ENCODE measurements around the gene CEP89. TPM values are rescaled to one million over a fixed set of nuclear protein-coding genes. Genes with fewer than 3 reads are reported as not detected.
A peak's percentile ranks its signal among the peaks of the same experiment; 100 is the strongest.
"Not testable (repeated sequence)": the region's sequence is repeated elsewhere in the genome, so short reads cannot be mapped to it uniquely, and the experiment has no call there.

Gene CEP89
- total RNA-seq, 1 experiment from 2014 or later: 39.9 TPM

DNA sequence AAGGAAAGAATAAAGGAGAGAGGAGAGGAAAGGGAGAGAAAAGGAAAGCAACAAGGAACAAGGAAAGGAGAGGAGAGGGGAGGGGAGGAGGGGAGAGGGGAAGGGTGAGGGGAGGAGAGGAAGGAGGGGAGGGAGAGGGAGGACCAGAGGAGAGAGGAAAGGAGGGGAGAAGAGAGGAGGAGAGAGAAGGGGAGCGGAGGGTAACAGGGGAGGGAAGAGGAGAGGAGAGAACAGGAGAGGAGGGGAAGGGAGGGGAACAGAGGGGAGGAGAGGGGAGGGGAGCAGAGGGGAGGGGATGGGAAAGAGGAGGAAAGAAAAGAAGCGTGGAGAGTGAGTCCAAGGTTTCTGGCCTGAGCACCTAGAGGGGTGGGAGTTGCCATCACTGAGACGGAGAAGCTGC lies 27.0 kb upstream of the CEP89 start:
- no TSS peak for BruUV-seq (replicated peaks)
- no peaks in the 10 kb centered on the region for H3K4me1 ChIP-seq (ENCODE audit: control insufficient read depth, insufficient read depth, low read length)
- TF ChIP-seq, protein P1, sequence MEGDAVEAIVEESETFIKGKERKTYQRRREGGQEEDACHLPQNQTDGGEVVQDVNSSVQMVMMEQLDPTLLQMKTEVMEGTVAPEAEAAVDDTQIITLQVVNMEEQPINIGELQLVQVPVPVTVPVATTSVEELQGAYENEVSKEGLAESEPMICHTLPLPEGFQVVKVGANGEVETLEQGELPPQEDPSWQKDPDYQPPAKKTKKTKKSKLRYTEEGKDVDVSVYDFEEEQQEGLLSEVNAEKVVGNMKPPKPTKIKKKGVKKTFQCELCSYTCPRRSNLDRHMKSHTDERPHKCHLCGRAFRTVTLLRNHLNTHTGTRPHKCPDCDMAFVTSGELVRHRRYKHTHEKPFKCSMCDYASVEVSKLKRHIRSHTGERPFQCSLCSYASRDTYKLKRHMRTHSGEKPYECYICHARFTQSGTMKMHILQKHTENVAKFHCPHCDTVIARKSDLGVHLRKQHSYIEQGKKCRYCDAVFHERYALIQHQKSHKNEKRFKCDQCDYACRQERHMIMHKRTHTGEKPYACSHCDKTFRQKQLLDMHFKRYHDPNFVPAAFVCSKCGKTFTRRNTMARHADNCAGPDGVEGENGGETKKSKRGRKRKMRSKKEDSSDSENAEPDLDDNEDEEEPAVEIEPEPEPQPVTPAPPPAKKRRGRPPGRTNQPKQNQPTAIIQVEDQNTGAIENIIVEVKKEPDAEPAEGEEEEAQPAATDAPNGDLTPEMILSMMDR (IDR thresholded peaks at IDR 0.05): no peak
- no peak for TF ChIP-seq TCF7L2 (IDR thresholded peaks at IDR 0.05; ENCODE audit: low read depth, low read length)
- no peak for TF ChIP-seq POLR2AphosphoS5 (IDR thresholded peaks at IDR 0.05; ENCODE audit: low read depth, low read length)
- TF ChIP-seq, protein P2, sequence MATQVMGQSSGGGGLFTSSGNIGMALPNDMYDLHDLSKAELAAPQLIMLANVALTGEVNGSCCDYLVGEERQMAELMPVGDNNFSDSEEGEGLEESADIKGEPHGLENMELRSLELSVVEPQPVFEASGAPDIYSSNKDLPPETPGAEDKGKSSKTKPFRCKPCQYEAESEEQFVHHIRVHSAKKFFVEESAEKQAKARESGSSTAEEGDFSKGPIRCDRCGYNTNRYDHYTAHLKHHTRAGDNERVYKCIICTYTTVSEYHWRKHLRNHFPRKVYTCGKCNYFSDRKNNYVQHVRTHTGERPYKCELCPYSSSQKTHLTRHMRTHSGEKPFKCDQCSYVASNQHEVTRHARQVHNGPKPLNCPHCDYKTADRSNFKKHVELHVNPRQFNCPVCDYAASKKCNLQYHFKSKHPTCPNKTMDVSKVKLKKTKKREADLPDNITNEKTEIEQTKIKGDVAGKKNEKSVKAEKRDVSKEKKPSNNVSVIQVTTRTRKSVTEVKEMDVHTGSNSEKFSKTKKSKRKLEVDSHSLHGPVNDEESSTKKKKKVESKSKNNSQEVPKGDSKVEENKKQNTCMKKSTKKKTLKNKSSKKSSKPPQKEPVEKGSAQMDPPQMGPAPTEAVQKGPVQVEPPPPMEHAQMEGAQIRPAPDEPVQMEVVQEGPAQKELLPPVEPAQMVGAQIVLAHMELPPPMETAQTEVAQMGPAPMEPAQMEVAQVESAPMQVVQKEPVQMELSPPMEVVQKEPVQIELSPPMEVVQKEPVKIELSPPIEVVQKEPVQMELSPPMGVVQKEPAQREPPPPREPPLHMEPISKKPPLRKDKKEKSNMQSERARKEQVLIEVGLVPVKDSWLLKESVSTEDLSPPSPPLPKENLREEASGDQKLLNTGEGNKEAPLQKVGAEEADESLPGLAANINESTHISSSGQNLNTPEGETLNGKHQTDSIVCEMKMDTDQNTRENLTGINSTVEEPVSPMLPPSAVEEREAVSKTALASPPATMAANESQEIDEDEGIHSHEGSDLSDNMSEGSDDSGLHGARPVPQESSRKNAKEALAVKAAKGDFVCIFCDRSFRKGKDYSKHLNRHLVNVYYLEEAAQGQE (IDR thresholded peaks at IDR 0.05; ENCODE audit: insufficient read depth in 1 of 2, low read depth in 2 of 2, low read length in 1 of 2): no peak
- TF ChIP-seq SIN3A (IDR thresholded peaks at IDR 0.05; ENCODE audit: borderline replicate concordance, insufficient read depth, low read depth, low read length): no peak
- H3K27me3 ChIP-seq (ENCODE audit: control insufficient read depth, insufficient read depth, low read length): no peaks in the 10 kb centered on the region
- intact Hi-C loops (cut with micrococcal nuclease; ENCODE audit: unreplicated experiment) (no loop called here), in situ Hi-C loops (cut with HindIII; ENCODE audit: low pct_unique_long_range_greater_than_20kb, low sequenced_read_pairs) (no loop called here)
- H3K9me3 ChIP-seq (ENCODE audit: control insufficient read depth, insufficient read depth, low read depth, low read length): no peaks in the 10 kb centered on the region
- ChIA-PET POLR2A (no interaction called here), CTCF (no interaction called here)
- no peak overlapping the region for H3K27ac ChIP-seq (ENCODE audit: low read length)
- ATAC-seq (no peak), DNase-seq (ENCODE audit: low read depth, low spot score) (no peak)
- no peak overlapping the region for H3K4me3 ChIP-seq (ENCODE audit: low read depth in 2 of 2, low read length in 2 of 2)
- H3K36me3 ChIP-seq (ENCODE audit: control insufficient read depth, insufficient read depth, low read length): peaks cover 32% of the 10 kb centered on the region

DNA sequence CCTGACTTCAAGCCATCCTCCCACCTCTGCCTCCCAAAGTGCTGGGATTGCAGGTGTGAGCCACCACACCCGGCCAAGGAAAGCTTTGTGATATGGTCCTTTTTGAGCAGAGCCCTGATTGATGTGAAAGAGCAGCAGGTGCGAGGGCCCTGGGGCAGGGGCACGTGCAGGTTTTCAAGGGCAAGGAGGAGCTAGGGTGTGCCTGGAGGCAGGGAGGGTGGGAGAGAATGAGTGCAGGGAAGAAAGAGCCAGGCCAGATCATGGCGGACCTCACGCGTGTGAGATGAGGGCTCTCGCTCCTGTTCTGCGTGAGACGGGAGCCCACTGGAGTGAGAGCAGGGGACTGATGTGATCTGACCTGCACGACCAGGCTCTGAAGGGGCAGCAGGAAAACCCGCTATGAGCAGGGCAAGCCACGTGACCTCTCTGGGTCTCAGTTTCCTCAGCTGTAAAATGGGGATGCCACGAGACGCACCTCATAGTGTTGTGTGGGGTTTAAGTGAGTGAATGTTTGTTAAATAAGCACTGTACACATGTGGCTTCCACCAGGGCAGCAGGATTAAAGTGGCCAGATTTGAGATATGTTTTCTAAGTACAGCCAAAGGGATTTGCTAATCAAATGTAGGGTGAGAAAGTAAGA lies 26.1 kb upstream of the CEP89 start:
- intact Hi-C loops (cut with micrococcal nuclease; ENCODE audit: unreplicated experiment) (no loop called here), in situ Hi-C loops (cut with HindIII; ENCODE audit: low pct_unique_long_range_greater_than_20kb, low sequenced_read_pairs) (no loop called here)
- ATAC-seq (no peak), DNase-seq (ENCODE audit: low read depth, low spot score) (no peak)
- TF ChIP-seq POLR2AphosphoS5 (IDR thresholded peaks at IDR 0.05; ENCODE audit: low read depth, low read length) (no peak), TCF7L2 (IDR thresholded peaks at IDR 0.05; ENCODE audit: low read depth, low read length) (no peak), SIN3A (IDR thresholded peaks at IDR 0.05; ENCODE audit: borderline replicate concordance, insufficient read depth, low read depth, low read length) (no peak)
- TF ChIP-seq, protein P1 (IDR thresholded peaks at IDR 0.05): no peak
- TF ChIP-seq, protein P2 (IDR thresholded peaks at IDR 0.05; ENCODE audit: insufficient read depth in 1 of 2, low read depth in 2 of 2, low read length in 1 of 2): no peak
- Histone ChIP-seq H3K4me3 (ENCODE audit: low read depth in 2 of 2, low read length in 2 of 2) (no peak overlapping the region), H3K9me3 (ENCODE audit: control insufficient read depth, insufficient read depth, low read depth, low read length) (no peaks in the 10 kb centered on the region), H3K27me3 (ENCODE audit: control insufficient read depth, insufficient read depth, low read length) (no peaks in the 10 kb centered on the region), H3K36me3 (ENCODE audit: control insufficient read depth, insufficient read depth, low read length) (peaks cover 35% of the 10 kb centered on the region), H3K27ac (ENCODE audit: low read length) (no peak overlapping the region; the same call in 1 of the 2 replicates), H3K4me1 (ENCODE audit: control insufficient read depth, insufficient read depth, low read length) (no peaks in the 10 kb centered on the region)
- POLR2A ChIA-PET: interaction anchor here (0.6 kb wide), 1 partner anchor 111 kb away, joined by 4 read pairs; no protein-coding TSS in a partner anchor
- TSS peak; percentile 55 for BruUV-seq (replicated peaks)
- CTCF ChIA-PET: no interaction called here

DNA sequence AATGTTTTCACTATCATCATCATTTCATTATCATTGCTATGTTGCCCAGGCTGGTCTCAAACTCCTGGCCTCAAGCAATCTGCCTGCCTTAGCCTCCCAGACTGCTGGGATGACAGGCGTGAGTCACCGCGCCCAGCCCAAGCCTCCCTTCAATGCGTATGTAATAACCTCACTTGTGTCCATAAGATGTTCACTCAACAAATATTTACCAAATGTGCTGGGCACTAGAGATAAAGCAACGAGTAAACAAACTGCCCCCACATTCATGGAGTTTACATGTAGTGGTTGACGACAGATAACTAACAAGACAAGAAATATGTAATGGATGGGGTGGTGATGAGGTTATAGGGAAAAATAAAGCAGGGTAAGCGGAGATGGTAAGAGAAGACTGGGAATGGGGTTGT lies 25.3 kb upstream of the CEP89 start:
- BruUV-seq (replicated peaks); H3K27me3 ChIP-seq (ENCODE audit: control insufficient read depth, insufficient read depth, low read length); POLR2A ChIA-PET; H3K4me3 ChIP-seq (ENCODE audit: low read depth in 2 of 2, low read length in 2 of 2); in situ Hi-C loops (cut with HindIII; ENCODE audit: low pct_unique_long_range_greater_than_20kb, low sequenced_read_pairs); H3K4me1 ChIP-seq (ENCODE audit: control insufficient read depth, insufficient read depth, low read length); intact Hi-C loops (cut with micrococcal nuclease; ENCODE audit: unreplicated experiment); H3K9me3 ChIP-seq (ENCODE audit: control insufficient read depth, insufficient read depth, low read depth, low read length); CTCF ChIA-PET; DNase-seq (ENCODE audit: low read depth, low spot score); H3K27ac ChIP-seq (ENCODE audit: low read length): not testable (repeated sequence)
- H3K36me3 ChIP-seq (ENCODE audit: control insufficient read depth, insufficient read depth, low read length): peaks cover 33% of the 10 kb centered on the region
- ATAC-seq: peak; percentile 9; the same call in 1 of the 2 replicates
